ENCODE results near the gene OR5K3.

GRCh38 chr3:98404010-98404409 lies 13.5 kb downstream of the OR5K3 start:
- no peak for TF ChIP-seq CTCF (conservative IDR thresholded peaks at IDR 0.05)
- TF ChIP-seq ZFX (IDR thresholded peaks at IDR 0.05) = no peak

Measured in C4-2B (cell line).